Measurements from ENCODE around the gene SCUBE1.

The SCUBE1 gene

DNA sequence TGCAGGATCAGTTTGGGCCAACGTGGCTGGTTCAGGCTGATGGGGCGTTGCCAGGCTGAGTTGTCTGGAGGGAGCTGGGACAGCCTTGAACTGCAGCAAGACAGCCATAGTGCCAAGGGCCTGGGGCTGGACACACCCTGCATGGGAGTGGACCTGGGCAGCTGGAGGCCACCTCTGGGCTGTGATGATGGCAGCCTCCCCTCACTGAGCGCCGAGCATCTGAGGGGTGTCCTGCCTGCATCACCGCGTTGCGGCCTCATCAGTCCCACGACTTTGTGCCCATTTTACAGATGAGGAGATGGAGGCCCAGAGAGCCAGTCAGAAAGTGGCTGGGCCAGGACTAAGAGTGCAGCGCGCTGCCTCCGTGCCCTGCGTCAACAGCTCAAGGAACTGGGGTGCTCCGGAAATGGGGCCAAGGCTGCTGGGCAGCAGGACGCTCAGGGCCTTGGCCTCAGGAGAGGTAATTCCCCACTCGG, 192.4 kb downstream of the SCUBE1 start:
- no peak for DNase-seq

DNA sequence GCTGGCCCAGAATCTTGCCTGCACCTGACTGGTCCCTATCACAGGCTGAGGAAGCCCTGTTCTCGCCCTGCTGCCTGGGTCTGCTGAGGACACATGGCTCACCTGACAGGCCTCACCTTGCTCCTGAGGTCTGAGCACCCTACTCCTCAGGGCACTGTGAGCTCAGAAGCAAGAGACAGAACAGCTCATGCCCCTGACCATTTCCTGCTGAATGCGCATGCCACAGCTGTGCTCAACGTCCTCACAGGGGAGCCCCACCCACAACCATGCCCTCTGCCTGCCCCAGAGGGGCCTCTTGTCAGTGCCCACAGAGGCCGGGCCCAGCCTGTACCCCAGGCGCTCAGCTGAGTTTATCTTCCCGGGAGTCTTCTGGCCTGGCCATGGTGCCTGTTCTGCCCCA, 194.6 kb downstream of the SCUBE1 start:
- DNase-seq: no peak

DNA sequence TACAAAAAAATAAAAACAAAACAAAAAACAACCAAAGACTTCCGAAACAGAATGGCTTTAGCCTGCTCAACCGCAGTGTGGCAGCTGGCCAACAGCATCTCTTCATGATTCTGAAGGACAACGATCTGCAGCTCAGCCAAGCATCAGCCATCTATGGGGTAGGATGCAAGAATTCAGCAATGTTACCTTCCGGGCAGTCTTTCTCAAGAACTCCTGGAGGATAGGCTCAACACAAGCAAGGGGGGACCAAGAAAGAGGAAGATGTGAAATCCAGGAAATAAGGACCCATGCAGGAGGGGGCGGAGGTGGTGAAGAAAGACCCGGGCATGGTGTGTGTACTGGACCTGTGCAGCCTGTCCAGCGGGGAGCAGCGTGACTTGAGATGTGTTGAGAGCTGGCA, 195.4 kb downstream of the SCUBE1 start:
- no peak for DNase-seq

All from NCI-H1048 (cell line).